ENCODE results near the gene RAB7A. TPM values are rescaled to one million over a fixed set of nuclear protein-coding genes. Genes with fewer than 3 reads are reported as not detected.

RAB7A gene
- total and polyA plus RNA-seq, 2 of the 13 experiments (the other 11 are each of a cell fraction or from before 2014, with no cell fraction given), result 26.5 to 182 TPM

GRCh38 chr3:128726023-128727016, at the start of gene RAB7A (continued):
- TF ChIP-seq NFAT5 (CRISPR knock-in tag; IDR thresholded peaks at IDR 0.05) (peak; percentile 85), ZBTB33 (CRISPR knock-in tag; IDR thresholded peaks at IDR 0.05) (no peak), ZNF552 (CRISPR knock-in tag; IDR thresholded peaks at IDR 0.05; ENCODE audit: borderline replicate concordance) (peak; percentile 70; the same call in 1 of the 2 replicates), SP1 (IDR thresholded peaks at IDR 0.05) (no peak), SP1 (CRISPR knock-in tag; IDR thresholded peaks at IDR 0.05) (peak; percentile 71), FOXK2 (IDR thresholded peaks at IDR 0.05) (no peak), ZNF20 (CRISPR knock-in tag; IDR thresholded peaks at IDR 0.05) (no peak), ZFY (CRISPR knock-in tag; IDR thresholded peaks at IDR 0.05) (peak; percentile 99), THAP9 (CRISPR knock-in tag; IDR thresholded peaks at IDR 0.05; ENCODE audit: borderline replicate concordance) (peak; percentile 88), RORA (CRISPR knock-in tag; IDR thresholded peaks at IDR 0.05) (no peak), REST (IDR thresholded peaks at IDR 0.05; ENCODE audit: borderline replicate concordance in 1 of 2, low read depth in 1 of 2, low read length in 2 of 2) (peak in 1 of 2 experiments; percentile 19; a peak in 1 of 4 replicates), PITX1 (CRISPR knock-in tag; IDR thresholded peaks at IDR 0.05) (0 out of 2 replicates have a peak, but pooled peaks have one; percentile 19), THAP11 (CRISPR knock-in tag; IDR thresholded peaks at IDR 0.05) (peak; percentile 88), ZSCAN25 (CRISPR knock-in tag; IDR thresholded peaks at IDR 0.05) (no peak)
